ENCODE measurements around the gene HLA-DRB1.

DNA sequence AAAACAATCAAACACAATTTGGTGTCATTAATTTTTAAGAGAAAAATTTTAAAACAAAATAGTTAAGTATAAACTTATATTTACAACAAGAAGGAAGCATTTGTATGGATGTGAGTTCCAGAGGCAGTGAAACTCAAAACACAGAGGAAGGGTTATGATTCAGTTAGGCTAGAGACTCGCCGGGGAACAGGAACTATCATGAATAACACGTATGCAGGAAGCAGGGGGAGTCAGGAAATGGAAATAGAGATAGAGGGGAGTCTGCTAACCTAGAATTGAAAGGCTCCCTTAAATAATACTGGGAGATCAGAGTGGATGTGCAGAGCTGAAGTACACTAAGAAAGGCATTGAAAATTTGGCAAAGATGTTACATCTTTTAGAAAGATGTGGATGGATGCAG lies 14.2 kb upstream of the HLA-DRB1 start:
- TF ChIP-seq ZFP3 (CRISPR knock-in tag; IDR thresholded peaks at IDR 0.05): no peak
- TF ChIP-seq ARNTL (CRISPR knock-in tag; IDR thresholded peaks at IDR 0.05; ENCODE audit: borderline replicate concordance, low read depth): no peak
- TF ChIP-seq TSHZ2 (CRISPR knock-in tag; IDR thresholded peaks at IDR 0.05): no peak
- no peak for TF ChIP-seq CREB5 (CRISPR knock-in tag; IDR thresholded peaks at IDR 0.05; ENCODE audit: low read depth)

Measured in SK-N-SH treated with all-trans-retinoic acid at 6 μM for 48 hours (cell line).